ENCODE results near the gene CCL22.

CCL22 gene

DNA sequence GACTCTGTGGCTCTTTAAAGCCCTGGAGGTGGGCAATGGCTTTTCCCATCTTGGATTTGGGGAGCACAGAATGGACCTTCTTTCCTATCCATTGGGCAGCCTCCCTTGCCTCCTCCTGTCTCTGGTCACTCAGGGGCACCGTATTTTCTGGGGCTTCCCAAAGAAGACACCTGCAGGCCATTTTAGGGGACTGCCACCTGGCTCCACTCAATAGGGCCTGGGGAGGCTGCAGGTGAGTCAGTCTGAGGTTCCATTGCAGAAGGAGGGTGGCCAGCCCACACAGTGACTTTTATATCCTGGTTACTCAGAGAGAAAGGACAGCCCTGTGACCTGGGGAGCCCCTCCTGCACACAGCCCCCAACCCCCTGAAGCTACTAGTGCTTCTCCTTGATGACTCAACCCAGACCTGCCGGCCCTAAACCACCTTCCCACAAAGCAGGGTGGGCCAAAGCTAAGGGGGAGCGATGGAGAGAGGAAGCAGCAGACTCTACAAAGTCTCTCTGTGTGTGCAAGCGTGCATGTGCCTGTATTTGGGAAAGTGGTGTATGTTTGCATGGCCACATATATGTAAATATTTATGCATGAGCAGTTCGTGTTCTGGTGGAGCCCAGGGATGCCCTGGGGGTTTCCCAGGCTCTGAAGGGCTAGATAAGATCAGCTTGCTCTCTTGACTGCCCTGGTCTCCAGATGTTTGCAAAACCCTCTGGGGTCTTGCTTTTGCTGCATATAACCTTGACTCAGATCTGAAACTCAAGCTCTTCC, 18.7 kb downstream of the CCL22 start:
- Histone ChIP-seq H3K27ac (ENCODE audit: low read depth, low read length) (no peak overlapping the region), H3K4me1 (ENCODE audit: control insufficient read depth, insufficient read depth, low read length) (peaks cover 34% of the 10 kb centered on the region), H3K9ac (ENCODE audit: low read length) (peak overlapping the region; percentile 8), H3K36me3 (ENCODE audit: control insufficient read depth, insufficient read depth, low read length) (no peaks in the 10 kb centered on the region), H3K27me3 (ENCODE audit: control insufficient read depth, insufficient read depth, low read length) (no peaks in the 10 kb centered on the region), H3K9me3 (ENCODE audit: control insufficient read depth, insufficient read depth, low read depth, low read length) (no peaks in the 10 kb centered on the region), H3K4me3 (ENCODE audit: low read depth, low read length) (no peak overlapping the region)

- H3K9me3 ChIP-seq (ENCODE audit: control insufficient read depth, insufficient read depth, low read depth, low read length): no peaks in the 10 kb centered on the region
- no peaks in the 10 kb centered on the region for H3K36me3 ChIP-seq (ENCODE audit: control insufficient read depth, insufficient read depth, low read length)
- H3K4me1 ChIP-seq (ENCODE audit: control insufficient read depth, insufficient read depth, low read length): peaks cover 22% of the 10 kb centered on the region
- no peaks in the 10 kb centered on the region for H3K27me3 ChIP-seq (ENCODE audit: control insufficient read depth, insufficient read depth, low read length)
- H3K4me3 ChIP-seq (ENCODE audit: low read depth, low read length): no peak overlapping the region
- H3K9ac ChIP-seq (ENCODE audit: low read length): no peak overlapping the region
- H3K27ac ChIP-seq (ENCODE audit: low read depth, low read length): no peak overlapping the region
Measured at GRCh38 chr16:57379579-57379978, 21.0 kb downstream of the CCL22 start.

- H3K4me3 ChIP-seq (ENCODE audit: low read depth, low read length): no peak overlapping the region
- no peak overlapping the region for H3K9ac ChIP-seq (ENCODE audit: low read length)
- H3K27me3 ChIP-seq (ENCODE audit: control insufficient read depth, insufficient read depth, low read length): no peaks in the 10 kb centered on the region
- no peaks in the 10 kb centered on the region for H3K36me3 ChIP-seq (ENCODE audit: control insufficient read depth, insufficient read depth, low read length)
- no peaks in the 10 kb centered on the region for H3K9me3 ChIP-seq (ENCODE audit: control insufficient read depth, insufficient read depth, low read depth, low read length)
- peaks cover 24% of the 10 kb centered on the region for H3K4me1 ChIP-seq (ENCODE audit: control insufficient read depth, insufficient read depth, low read length)
- no peak overlapping the region for H3K27ac ChIP-seq (ENCODE audit: low read depth, low read length)
Measured at GRCh38 chr16:57380671-57381462, 22.3 kb downstream of the CCL22 start.

DNA sequence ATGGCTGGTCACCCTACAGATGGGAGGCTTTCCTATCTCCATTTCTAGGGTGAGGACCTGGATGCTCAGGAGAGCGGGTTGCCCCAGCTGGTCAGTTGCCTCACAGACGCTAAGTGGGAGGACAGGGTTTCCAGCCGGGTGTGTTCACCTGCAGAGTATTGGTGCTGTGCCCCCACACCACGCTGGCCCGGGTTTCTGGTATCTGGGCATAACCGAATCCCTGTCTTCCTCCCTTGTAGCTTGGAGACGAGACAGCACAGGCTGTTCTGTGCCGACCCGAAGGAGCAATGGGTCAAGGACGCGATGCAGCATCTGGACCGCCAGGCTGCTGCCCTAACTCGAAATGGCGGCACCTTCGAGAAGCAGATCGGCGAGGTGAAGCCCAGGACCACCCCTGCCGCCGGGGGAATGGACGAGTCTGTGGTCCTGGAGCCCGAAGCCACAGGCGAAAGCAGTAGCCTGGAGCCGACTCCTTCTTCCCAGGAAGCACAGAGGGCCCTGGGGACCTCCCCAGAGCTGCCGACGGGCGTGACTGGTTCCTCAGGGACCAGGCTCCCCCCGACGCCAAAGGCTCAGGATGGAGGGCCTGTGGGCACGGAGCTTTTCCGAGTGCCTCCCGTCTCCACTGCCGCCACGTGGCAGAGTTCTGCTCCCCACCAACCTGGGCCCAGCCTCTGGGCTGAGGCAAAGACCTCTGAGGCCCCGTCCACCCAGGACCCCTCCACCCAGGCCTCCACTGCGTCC, 23.4 kb downstream of the CCL22 start:
- H3K4me3 ChIP-seq (ENCODE audit: low read depth, low read length): no peak overlapping the region
- no peaks in the 10 kb centered on the region for H3K36me3 ChIP-seq (ENCODE audit: control insufficient read depth, insufficient read depth, low read length)
- no peak overlapping the region for H3K27ac ChIP-seq (ENCODE audit: low read depth, low read length)
- H3K9me3 ChIP-seq (ENCODE audit: control insufficient read depth, insufficient read depth, low read depth, low read length): no peaks in the 10 kb centered on the region
- H3K4me1 ChIP-seq (ENCODE audit: control insufficient read depth, insufficient read depth, low read length): peaks cover 23% of the 10 kb centered on the region
- H3K9ac ChIP-seq (ENCODE audit: low read length): no peak overlapping the region
- no peaks in the 10 kb centered on the region for H3K27me3 ChIP-seq (ENCODE audit: control insufficient read depth, insufficient read depth, low read length)

- Histone ChIP-seq H3K27ac (ENCODE audit: low read depth, low read length) (no peak overlapping the region), H3K4me1 (ENCODE audit: control insufficient read depth, insufficient read depth, low read length) (peaks cover 16% of the 10 kb centered on the region), H3K27me3 (ENCODE audit: control insufficient read depth, insufficient read depth, low read length) (no peaks in the 10 kb centered on the region), H3K9me3 (ENCODE audit: control insufficient read depth, insufficient read depth, low read depth, low read length) (no peaks in the 10 kb centered on the region), H3K4me3 (ENCODE audit: low read depth, low read length) (no peak overlapping the region), H3K9ac (ENCODE audit: low read length) (no peak overlapping the region), H3K36me3 (ENCODE audit: control insufficient read depth, insufficient read depth, low read length) (no peaks in the 10 kb centered on the region)
Measured at GRCh38 chr16:57382535-57383275, 24.1 kb downstream of the CCL22 start.

DNA sequence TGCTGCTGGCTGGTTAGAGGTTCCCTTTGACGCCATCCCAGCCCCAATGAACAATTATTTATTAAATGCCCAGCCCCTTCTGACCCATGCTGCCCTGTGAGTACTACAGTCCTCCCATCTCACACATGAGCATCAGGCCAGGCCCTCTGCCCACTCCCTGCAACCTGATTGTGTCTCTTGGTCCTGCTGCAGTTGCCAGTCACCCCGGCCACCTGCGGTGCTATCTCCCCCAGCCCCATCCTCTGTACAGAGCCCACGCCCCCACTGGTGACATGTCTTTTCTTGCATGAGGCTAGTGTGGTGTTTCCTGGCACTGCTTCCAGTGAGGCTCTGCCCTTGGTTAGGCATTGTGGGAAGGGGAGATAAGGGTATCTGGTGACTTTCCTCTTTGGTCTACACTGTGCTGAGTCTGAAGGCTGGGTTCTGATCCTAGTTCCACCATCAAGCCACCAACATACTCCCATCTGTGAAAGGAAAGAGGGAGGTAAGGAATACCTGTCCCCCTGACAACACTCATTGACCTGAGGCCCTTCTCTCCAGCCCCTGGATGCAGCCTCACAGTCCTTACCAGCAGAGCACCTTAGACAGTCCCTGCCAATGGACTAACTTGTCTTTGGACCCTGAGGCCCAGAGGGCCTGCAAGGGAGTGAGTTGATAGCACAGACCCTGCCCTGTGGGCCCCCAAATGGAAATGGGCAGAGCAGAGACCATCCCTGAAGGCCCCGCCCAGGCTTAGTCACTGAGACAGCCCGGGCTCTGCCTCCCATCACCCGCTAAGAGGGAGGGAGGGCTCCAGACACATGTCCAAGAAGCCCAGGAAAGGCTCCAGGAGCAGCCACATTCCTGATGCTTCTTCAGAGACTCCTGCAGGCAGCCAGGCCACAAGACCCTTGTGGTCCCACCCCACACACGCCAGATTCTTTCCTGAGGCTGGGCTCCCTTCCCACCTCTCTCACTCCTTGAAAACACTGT, 25.0 kb downstream of the CCL22 start:
- no peak overlapping the region for H3K27ac ChIP-seq (ENCODE audit: low read depth, low read length)
- no peak overlapping the region for H3K4me3 ChIP-seq (ENCODE audit: low read depth, low read length)
- no peaks in the 10 kb centered on the region for H3K27me3 ChIP-seq (ENCODE audit: control insufficient read depth, insufficient read depth, low read length)
- H3K4me1 ChIP-seq (ENCODE audit: control insufficient read depth, insufficient read depth, low read length): peaks cover 12% of the 10 kb centered on the region; the same call in 1 of the 2 replicates
- no peak overlapping the region for H3K9ac ChIP-seq (ENCODE audit: low read length)
- no peaks in the 10 kb centered on the region for H3K9me3 ChIP-seq (ENCODE audit: control insufficient read depth, insufficient read depth, low read depth, low read length)
- no peaks in the 10 kb centered on the region for H3K36me3 ChIP-seq (ENCODE audit: control insufficient read depth, insufficient read depth, low read length)

- no peaks in the 10 kb centered on the region for H3K9me3 ChIP-seq (ENCODE audit: control insufficient read depth, insufficient read depth, low read depth, low read length)
- peaks cover 12% of the 10 kb centered on the region; the same call in 1 of the 2 replicates for H3K4me1 ChIP-seq (ENCODE audit: control insufficient read depth, insufficient read depth, low read length)
- no peaks in the 10 kb centered on the region for H3K27me3 ChIP-seq (ENCODE audit: control insufficient read depth, insufficient read depth, low read length)
- H3K9ac ChIP-seq (ENCODE audit: low read length): no peak overlapping the region
- H3K36me3 ChIP-seq (ENCODE audit: control insufficient read depth, insufficient read depth, low read length): no peaks in the 10 kb centered on the region
- H3K4me3 ChIP-seq (ENCODE audit: low read depth, low read length): no peak overlapping the region
- H3K27ac ChIP-seq (ENCODE audit: low read depth, low read length): no peak overlapping the region
Measured at GRCh38 chr16:57384248-57385070, 25.9 kb downstream of the CCL22 start.

DNA sequence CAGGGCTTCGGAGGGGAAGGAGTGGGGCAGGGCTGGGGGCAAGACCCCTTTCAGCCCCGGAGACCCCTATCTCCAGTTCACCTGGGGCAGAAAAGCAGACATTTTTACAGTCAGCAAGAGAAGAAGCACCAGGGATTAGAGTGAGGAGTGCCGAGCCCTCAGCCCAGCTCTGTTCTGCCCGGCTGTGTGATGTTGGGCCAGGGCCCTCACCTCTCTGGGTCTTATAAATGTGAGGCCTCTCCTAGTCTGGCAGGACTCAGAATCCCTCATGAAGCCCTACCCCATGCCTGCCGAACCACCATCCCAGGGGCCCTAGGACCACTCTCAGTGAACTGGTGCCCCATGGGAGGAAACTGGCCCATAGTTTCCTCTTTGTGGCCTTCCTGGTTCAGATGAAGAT, 26.5 kb downstream of the CCL22 start:
- Histone ChIP-seq H3K4me1 (ENCODE audit: control insufficient read depth, insufficient read depth, low read length) (peaks cover 12% of the 10 kb centered on the region; the same call in 1 of the 2 replicates), H3K9me3 (ENCODE audit: control insufficient read depth, insufficient read depth, low read depth, low read length) (no peaks in the 10 kb centered on the region), H3K4me3 (ENCODE audit: low read depth, low read length) (no peak overlapping the region), H3K36me3 (ENCODE audit: control insufficient read depth, insufficient read depth, low read length) (no peaks in the 10 kb centered on the region), H3K27ac (ENCODE audit: low read depth, low read length) (no peak overlapping the region), H3K9ac (ENCODE audit: low read length) (no peak overlapping the region), H3K27me3 (ENCODE audit: control insufficient read depth, insufficient read depth, low read length) (no peaks in the 10 kb centered on the region)

GRCh38 chr16:57386381-57386951, 27.9 kb downstream of the CCL22 start:
- H3K9me3 ChIP-seq (ENCODE audit: control insufficient read depth, insufficient read depth, low read depth, low read length): no peaks in the 10 kb centered on the region
- H3K27me3 ChIP-seq (ENCODE audit: control insufficient read depth, insufficient read depth, low read length): no peaks in the 10 kb centered on the region
- H3K27ac ChIP-seq (ENCODE audit: low read depth, low read length): no peak overlapping the region
- H3K36me3 ChIP-seq (ENCODE audit: control insufficient read depth, insufficient read depth, low read length): no peaks in the 10 kb centered on the region
- H3K4me1 ChIP-seq (ENCODE audit: control insufficient read depth, insufficient read depth, low read length): peaks cover 12% of the 10 kb centered on the region; the same call in 1 of the 2 replicates
- no peak overlapping the region for H3K4me3 ChIP-seq (ENCODE audit: low read depth, low read length)
- H3K9ac ChIP-seq (ENCODE audit: low read length): no peak overlapping the region
